DOHH2 (cell line): ENCODE measurements around the gene MEGF8.
A peak's percentile ranks its signal among the peaks of the same experiment; 100 is the strongest.

ENCODE experiments used
- H3F3A ChIP-seq: fragments of 200-600 bp; sonication (generic), shearing (Covaris generic); 2 replicates; pipeline ENCODE4 v1.6.0; 2016; ENCODE audit warnings: antibody characterized with exemption, mild to moderate bottlenecking; ENCODE audit not compliant: control insufficient read depth, insufficient read depth
- H3K27ac ChIP-seq: fragments of 200-600 bp; sonication (generic); 2 replicates; pipeline ENCODE4 v1.5.1; 2014; ENCODE audit warnings: low read depth, mild to moderate bottlenecking, low read length, moderate library complexity
- H3K27me3 ChIP-seq: fragments of 200-600 bp; sonication (generic); 2 replicates; pipeline ENCODE4 v1.6.1; 2014; ENCODE audit warnings: mild to moderate bottlenecking, low read length, mixed read lengths; ENCODE audit not compliant: control insufficient read depth
- H3K36me3 ChIP-seq: fragments of 200-600 bp; sonication (generic); 2 replicates; pipeline ENCODE4 v1.6.1; 2014; ENCODE audit warnings: mild to moderate bottlenecking, low read length, moderate library complexity, mixed read lengths; ENCODE audit not compliant: control insufficient read depth
- H3K4me1 ChIP-seq: fragments of 200-600 bp; sonication (generic); 2 replicates; pipeline ENCODE4 v1.6.1; 2014; ENCODE audit warnings: mild to moderate bottlenecking, low read length, mixed read lengths; ENCODE audit not compliant: control insufficient read depth
- H3K4me2 ChIP-seq: fragments of 200-600 bp; sonication (generic); 2 replicates; pipeline ENCODE4 v1.6.0; 2014; ENCODE audit warnings: mild to moderate bottlenecking, low read length, moderate library complexity
- H3K4me3 ChIP-seq: fragments of 200-600 bp; sonication (generic); 2 replicates; pipeline ENCODE4 v1.5.1; 2014; ENCODE audit warnings: mild to moderate bottlenecking, low read length, mixed read lengths
- H3K79me2 ChIP-seq: fragments of 200-600 bp; sonication (generic); 2 replicates; pipeline ENCODE4 v1.6.1; 2014; ENCODE audit warnings: mild to moderate bottlenecking, low read length, mixed read lengths; ENCODE audit not compliant: control insufficient read depth
- H3K9me2 ChIP-seq: fragments of 200-600 bp; sonication (generic); replicated peaks from 2 replicates; pipeline ENCODE4 v1.6.1; 2014; ENCODE audit warnings: mild to moderate bottlenecking, low read length, mixed read lengths; ENCODE audit not compliant: control insufficient read depth
- H3K9me3 ChIP-seq: fragments of 200-600 bp; sonication (generic); 2 replicates; pipeline ENCODE4 v1.6.1; 2014; ENCODE audit warnings: antibody characterized with exemption, low read length, mixed read lengths; ENCODE audit not compliant: control insufficient read depth, insufficient read depth
- H4K20me1 ChIP-seq: fragments of 200-600 bp; sonication (generic); 2 replicates; pipeline ENCODE4 v1.6.0; 2014; ENCODE audit warnings: low read depth, mild to moderate bottlenecking, antibody characterized with exemption, low read length, moderate library complexity; ENCODE audit not compliant: control insufficient read depth, insufficient read depth
- CTCF ChIP-seq: fragments of 200-600 bp; sonication (generic); IDR thresholded peaks from one replicate; pipeline ENCODE4 v1.5.1; 2014; ENCODE audit warnings: antibody characterized with exemption, mild to moderate bottlenecking, low read depth, low read length; ENCODE audit not compliant: poor library complexity, severe bottlenecking
- EZH2phosphoT487 ChIP-seq: fragments of 200-600 bp; sonication (generic); IDR thresholded peaks from 2 replicates; pipeline ENCODE4 v1.6.1; 2017; ENCODE audit warnings: borderline replicate concordance, mild to moderate bottlenecking, antibody characterized with exemption, low read length, moderate library complexity, mixed read lengths

The MEGF8 gene

DNA sequence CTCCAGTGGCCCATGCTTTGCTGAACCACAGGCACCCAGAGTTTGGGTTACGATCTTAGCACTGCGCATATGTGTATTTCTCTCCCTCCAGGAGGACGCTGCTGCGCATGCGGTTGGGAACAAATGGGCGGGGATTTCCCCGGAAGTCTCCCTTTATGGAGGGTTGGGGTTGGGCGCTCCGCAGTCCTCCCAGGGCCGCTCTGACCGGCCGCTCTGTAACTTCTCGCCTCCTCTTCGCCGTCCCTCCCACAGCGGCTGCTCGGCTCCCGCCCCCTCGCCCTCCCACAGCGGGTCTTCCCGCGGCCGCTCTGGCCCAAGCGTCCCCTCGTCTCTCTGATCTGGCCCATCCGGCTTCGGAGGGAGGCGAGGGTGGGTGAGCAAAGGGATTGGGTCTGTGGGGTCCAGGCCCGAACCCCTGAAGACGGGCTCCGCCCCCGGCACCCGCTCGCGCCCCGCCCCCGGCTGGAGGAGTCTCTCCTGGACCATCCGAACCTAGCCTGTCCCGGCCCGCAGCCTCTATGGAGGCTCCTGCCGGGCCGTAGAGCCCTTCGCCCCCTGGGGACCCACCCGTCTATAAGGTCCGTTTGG lies at the start of gene MEGF8:
MEGF8 (plus strand) TSS at position 328 of the 588 bp plus-strand sequence. CDS start 609 bp downstream, outside the sequence.
- Histone ChIP-seq H3K36me3 (peaks cover 4% of the 10 kb centered on the region), H3K9me3 (no peaks in the 10 kb centered on the region), H3K79me2 (peaks cover 43% of the 10 kb centered on the region), H3F3A (peaks cover 3% of the 10 kb centered on the region; the same call in 1 of the 2 replicates), H3K27me3 (no peaks in the 10 kb centered on the region), H3K9me2 (no peaks in the 10 kb centered on the region), H4K20me1 (0 out of 2 replicates have a peak, but pooled peaks cover 4% of the 10 kb centered on the region), H3K27ac (peak within 1 kb of the TSS; percentile 42), H3K4me2 (peak within 1 kb of the TSS; percentile 92), H3K4me3 (peak within 1 kb of the TSS; percentile 93), H3K4me1 (peaks cover 27% of the 10 kb centered on the region)
- TF ChIP-seq CTCF, result peak; percentile 90
- TF ChIP-seq EZH2phosphoT487, result no peak

DNA sequence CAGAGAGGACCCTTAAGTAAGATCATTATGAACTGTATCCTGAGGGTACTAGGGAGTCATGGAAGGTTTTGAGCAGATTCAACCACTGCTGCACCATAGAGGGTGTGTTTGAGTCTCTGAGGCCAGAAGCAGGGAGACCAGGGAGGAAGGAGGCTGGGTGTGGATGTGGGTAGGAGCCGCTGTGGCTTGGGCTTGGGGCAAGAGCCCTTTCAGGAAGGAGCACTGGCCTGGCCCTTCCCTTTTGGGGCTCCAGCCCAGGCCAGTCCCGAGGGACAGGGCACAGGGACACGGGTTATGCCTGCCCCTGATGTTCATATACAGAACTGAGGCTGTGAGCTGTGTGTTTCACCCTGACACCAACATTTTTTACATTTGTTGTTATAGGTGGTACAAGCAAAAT lies 49.2 kb upstream of the MEGF8 start:
- Histone ChIP-seq H3F3A (no peaks in the 10 kb centered on the region), H3K4me2 (no peak overlapping the region), H3K27me3 (no peaks in the 10 kb centered on the region), H3K36me3 (peaks cover 6% of the 10 kb centered on the region; the same call in 1 of the 2 replicates), H3K79me2 (peaks cover 4% of the 10 kb centered on the region), H4K20me1 (no peaks in the 10 kb centered on the region), H3K4me1 (peaks cover 20% of the 10 kb centered on the region), H3K4me3 (no peak overlapping the region), H3K9me2 (no peaks in the 10 kb centered on the region), H3K27ac (no peak overlapping the region), H3K9me3 (no peaks in the 10 kb centered on the region)
- TF ChIP-seq CTCF (no peak), EZH2phosphoT487 (no peak)

- Histone ChIP-seq H3K9me2 (no peaks in the 10 kb centered on the region), H3K4me1 (peaks cover 23% of the 10 kb centered on the region), H3K27me3 (no peaks in the 10 kb centered on the region), H4K20me1 (no peaks in the 10 kb centered on the region), H3K4me2 (no peak overlapping the region), H3F3A (no peaks in the 10 kb centered on the region), H3K36me3 (peaks cover 6% of the 10 kb centered on the region; the same call in 1 of the 2 replicates), H3K9me3 (no peaks in the 10 kb centered on the region), H3K27ac (no peak overlapping the region), H3K79me2 (peaks cover 7% of the 10 kb centered on the region), H3K4me3 (no peak overlapping the region)
- TF ChIP-seq EZH2phosphoT487 (no peak), CTCF (no peak)
Measured at GRCh38 chr19:42276821-42277220, 48.6 kb upstream of the MEGF8 start.
